H9 (cell line): Measurements from ENCODE around the gene PHLDA1. TPM values are rescaled to one million over a fixed set of nuclear protein-coding genes. Genes with fewer than 3 reads are reported as not detected.
A peak's percentile ranks its signal among the peaks of the same experiment; 100 is the strongest.

Experiments used
- DNase-seq: peaks from one replicate; pipeline ENCODE4 v3.0.0-alpha.2; 2017
- H2AFZ ChIP-seq: one replicate; pipeline ENCODE4 v1.6.1; 2013; ENCODE audit warnings: mild to moderate bottlenecking, low read length, control low read depth, moderate library complexity
- H2AK5ac ChIP-seq: 2 replicates; pipeline ENCODE4 v1.6.1; 2013; ENCODE audit warnings: low read length, control low read depth, mixed read lengths; ENCODE audit not compliant: insufficient read length
- H2BK120ac ChIP-seq: one replicate; pipeline ENCODE4 v1.6.1; 2013; ENCODE audit warnings: low read depth, mild to moderate bottlenecking, low read length, control low read depth, inconsistent platforms; ENCODE audit not compliant: poor library complexity, severe bottlenecking
- H2BK12ac ChIP-seq: 2 replicates; pipeline ENCODE4 v1.6.1; 2013; ENCODE audit warnings: low read length, control low read depth, mixed read lengths, low read depth; ENCODE audit not compliant: insufficient read length
- H2BK15ac ChIP-seq: 2 replicates; pipeline ENCODE4 v1.6.1; 2013; ENCODE audit warnings: low read depth, low read length, control low read depth
- H2BK20ac ChIP-seq: one replicate; pipeline ENCODE4 v1.6.1; 2013; ENCODE audit warnings: low read depth, mild to moderate bottlenecking, low read length, control low read depth, inconsistent platforms; ENCODE audit not compliant: poor library complexity, severe bottlenecking
- H2BK5ac ChIP-seq: 2 replicates; pipeline ENCODE4 v1.6.1; 2013; ENCODE audit warnings: low read length, control low read depth, mixed read lengths; ENCODE audit not compliant: insufficient read length
- H3K14ac ChIP-seq: 2 replicates; pipeline ENCODE4 v1.6.1; 2013; ENCODE audit warnings: low read length, control low read depth; ENCODE audit not compliant: insufficient read depth
- H3K18ac ChIP-seq: 2 replicates; pipeline ENCODE4 v1.6.1; 2013; ENCODE audit warnings: low read depth, mild to moderate bottlenecking, mixed read lengths, low read length, control low read depth; ENCODE audit not compliant: insufficient read length
- H3K23ac ChIP-seq: 2 replicates; pipeline ENCODE4 v1.6.1; 2013; ENCODE audit warnings: low read length, control low read depth, mixed read lengths, low read depth; ENCODE audit not compliant: insufficient read length
- H3K23me2 ChIP-seq: 2 replicates; pipeline ENCODE4 v1.6.1; 2013; ENCODE audit warnings: low read depth, mild to moderate bottlenecking, mixed read lengths, low read length, control low read depth; ENCODE audit not compliant: insufficient read length, poor library complexity, severe bottlenecking
- H3K27ac ChIP-seq: 2 replicates; pipeline ENCODE4 v1.5.1; 2013; ENCODE audit warnings: low read length, control low read depth, mixed read lengths, low read depth; ENCODE audit not compliant: insufficient read length
- H3K27me3 ChIP-seq: 2 replicates; pipeline ENCODE4 v1.6.1; 2013; ENCODE audit warnings: low read length, control low read depth, inconsistent platforms; ENCODE audit not compliant: insufficient read depth
- H3K4ac ChIP-seq: 2 replicates; pipeline ENCODE4 v1.6.1; 2013; ENCODE audit warnings: low read depth, mild to moderate bottlenecking, control low read depth, inconsistent platforms, low read length, moderate library complexity
- H3K4me1 ChIP-seq: 2 replicates; pipeline ENCODE4 v1.6.1; 2013; ENCODE audit warnings: low read length, control low read depth, inconsistent platforms; ENCODE audit not compliant: insufficient read depth
- H3K4me2 ChIP-seq: 2 replicates; pipeline ENCODE4 v1.6.1; 2013; ENCODE audit warnings: low read length, control low read depth, mixed read lengths; ENCODE audit not compliant: insufficient read length, insufficient read depth
- H3K56ac ChIP-seq: 2 replicates; pipeline ENCODE4 v1.6.1; 2013; ENCODE audit warnings: low read depth, mild to moderate bottlenecking, mixed read lengths, low read length, control low read depth; ENCODE audit not compliant: insufficient read length
- H3K79me1 ChIP-seq: 2 replicates; pipeline ENCODE4 v1.6.1; 2013; ENCODE audit warnings: low read depth, mild to moderate bottlenecking, moderate library complexity, low read length, control low read depth, inconsistent platforms; ENCODE audit not compliant: insufficient read depth, poor library complexity, severe bottlenecking
- H3K79me2 ChIP-seq: 2 replicates; pipeline ENCODE4 v1.6.1; 2013; ENCODE audit warnings: low read length, control low read depth, inconsistent platforms; ENCODE audit not compliant: insufficient read depth
- H3K9ac ChIP-seq: 2 replicates; pipeline ENCODE4 v1.6.1; 2013; ENCODE audit warnings: low read length, control low read depth, mixed read lengths; ENCODE audit not compliant: insufficient read length; ENCODE audit errors: extremely low read depth
- H3K9me3 ChIP-seq: one replicate; pipeline ENCODE4 v1.6.1; 2013; ENCODE audit warnings: low read depth, low read length, inconsistent platforms; ENCODE audit not compliant: control insufficient read depth
- H3T11ph ChIP-seq: one replicate; pipeline ENCODE4 v1.6.1; 2013; ENCODE audit warnings: mild to moderate bottlenecking, low read length, control low read depth, inconsistent platforms
- H4K20me1 ChIP-seq: one replicate; pipeline ENCODE4 v1.6.1; 2013; ENCODE audit not compliant: control insufficient read depth, insufficient read length, insufficient read depth
- H4K5ac ChIP-seq: 2 replicates; pipeline ENCODE4 v1.6.1; 2013; ENCODE audit warnings: low read depth, mild to moderate bottlenecking, mixed read lengths, low read length, control low read depth; ENCODE audit not compliant: insufficient read length
- H4K8ac ChIP-seq: replicated peaks from 2 replicates; pipeline ENCODE4 v1.6.1; 2013; ENCODE audit warnings: low read length, control low read depth, mixed read lengths, low read depth; ENCODE audit not compliant: insufficient read length
- H4K91ac ChIP-seq: 2 replicates; pipeline ENCODE4 v1.6.1; 2013; ENCODE audit warnings: low read depth, mild to moderate bottlenecking, moderate library complexity, mixed read lengths, low read length, control low read depth; ENCODE audit not compliant: insufficient read length
- H3K27ac Mint-ChIP-seq, 3 experiments: 2 replicates in 2 of 3; 3 replicates in 1 of 3; pipeline ENCODE4 v1.8.0; 2020 to 2021; ENCODE audit warnings: mixed read lengths in 3 of 3, mild to moderate bottlenecking in 1 of 3, moderate library complexity in 1 of 3
- H3K27me3 Mint-ChIP-seq: 2 replicates; pipeline ENCODE4 v1.8.0; 2021; ENCODE audit warnings: low read depth, mild to moderate bottlenecking, moderate library complexity, mixed read lengths
- H3K36me3 Mint-ChIP-seq, 3 experiments: 2 replicates in 2 of 3; 3 replicates in 1 of 3; pipeline ENCODE4 v1.8.0; 2020 to 2021; ENCODE audit warnings: low read depth in 3 of 3, mixed read lengths in 3 of 3; ENCODE audit not compliant: insufficient read depth in 1 of 3
- H3K4me1 Mint-ChIP-seq, 2 experiments: 2 replicates each; pipeline ENCODE4 v1.8.0; 2020; ENCODE audit warnings: mixed read lengths in 2 of 2
- H3K4me3 Mint-ChIP-seq, 2 experiments: 2 replicates in 1 of 2; 3 replicates in 1 of 2; pipeline ENCODE4 v1.8.0; 2020 to 2021; ENCODE audit warnings: mild to moderate bottlenecking in 2 of 2, mixed read lengths in 2 of 2, moderate library complexity in 1 of 2
- H3K9me3 Mint-ChIP-seq, 2 experiments: 2 replicates in 1 of 2; 3 replicates in 1 of 2; pipeline ENCODE4 v1.8.0; 2020; ENCODE audit warnings: mild to moderate bottlenecking in 2 of 2, mixed read lengths in 2 of 2, moderate library complexity in 1 of 2
- CTCF ChIP-seq: fragments of 200-600 bp; sonication (generic); conservative IDR thresholded peaks from 3 replicates; pipeline ENCODE4 v1.8.0; 2021; ENCODE audit warnings: antibody characterized with exemption, mild to moderate bottlenecking
- whole genome bisulfite sequencing: extraction: QIAGEN DNeasy Blood & Tissue Kit; methylation state at CpG from one replicate; pipeline ENCODE4 v1.1.7; 2013; ENCODE audit warnings: missing lambda C conversion rate, low lambda C conversion rate, mixed read lengths; ENCODE audit not compliant: insufficient read length; ENCODE audit errors: extremely low coverage; 5-methylcytosine and 5-hydroxymethylcytosine counted together
- total RNA-seq: library from RNA; stranded (reverse); gene quantifications from 2 replicates; pipeline ENCODE4 v1.2.1, GENCODE V29; 2021

PHLDA1 gene
- total RNA-seq, 1 experiment from 2014 or later: 106 TPM

GRCh38 chr12:76025601-76026575 is 5.7 kb downstream of the PHLDA1 start:
- Histone ChIP-seq H4K8ac (no peak overlapping the region), H4K91ac (no peak overlapping the region), H2BK12ac (no peak overlapping the region), H3K56ac (no peak overlapping the region), H2AK5ac (no peak overlapping the region), H3K4ac (no peak overlapping the region), H2AFZ (no peak overlapping the region), H3K27me3 (no peaks in the 10 kb centered on the region), H3K79me2 (peaks cover 11% of the 10 kb centered on the region; the same call in 1 of the 2 replicates), H3T11ph (no peak overlapping the region), H3K18ac (no peak overlapping the region), H3K79me1 (no peaks in the 10 kb centered on the region), H4K20me1 (no peaks in the 10 kb centered on the region), H3K9ac (no peak overlapping the region), H2BK15ac (no peak overlapping the region), H3K23ac (no peak overlapping the region), H3K4me2 (no peak overlapping the region), H2BK20ac (no peak overlapping the region), H3K14ac (no peak overlapping the region), H3K27ac (no peak overlapping the region), H2BK120ac (no peak overlapping the region), H3K4me1 (no peaks in the 10 kb centered on the region; the same call in 1 of the 2 replicates), H3K9me3 (no peaks in the 10 kb centered on the region), H2BK5ac (no peak overlapping the region), H4K5ac (no peak overlapping the region), H3K23me2 (no peaks in the 10 kb centered on the region)
- no peak for DNase-seq
- WGBS: no CpG with 5 or more reads among the region's 7 CpGs
- Mint-ChIP-seq H3K4me1 (peaks cover 34 to 37% of the 10 kb centered on the region in 2 experiments), H3K27ac (peak overlapping the region; percentile 22 to 89 (median 59); a peak in 4 of 7 replicates), H3K9me3 (no peaks in the 10 kb centered on the region; a peak in 1 of 5 replicates), H3K36me3 (peaks cover 5 to 44% (median 32%) of the 10 kb centered on the region in 3 experiments; a peak in 4 of 7 replicates), H3K4me3 (peak overlapping the region in 1 of 2 experiments; percentile 27; a peak in 1 of 5 replicates), H3K27me3 (peaks cover 3% of the 10 kb centered on the region)
- TF ChIP-seq CTCF: no peak
